SK-N-SH (cell line): ENCODE data around the gene COL2A1. TPM values are rescaled to one million over a fixed set of nuclear protein-coding genes. Genes with fewer than 3 reads are reported as not detected.

ENCODE experiments used
- CTCF ChIA-PET: fragments of 300-600, 350-600 bp; formaldehyde crosslinking; extraction: SDS; loops from one replicate; lab custom pipeline; 2021; lab: Yijun Ruan, JAX
- POLR2A ChIA-PET: fragments of 350-600 bp; sonication (Branson Sonifier 250); formaldehyde crosslinking; extraction: SDS; loops from one replicate; lab custom pipeline; 2020; ENCODE audit warnings: antibody characterized with exemption, inconsistent platforms; lab: Yijun Ruan, JAX
- DNase-seq: peaks from one replicate; pipeline ENCODE4 v3.0.0; 2012
- H2AFZ ChIP-seq: fragments of 200-600 bp; sonication (generic); 2 replicates; pipeline ENCODE4 v1.8.1; 2016; ENCODE audit warnings: antibody characterized with exemption, mild to moderate bottlenecking, low read depth
- H3F3A ChIP-seq: fragments of 200-600 bp; sonication (generic); replicated peaks from 2 replicates; pipeline ENCODE3; 2016; ENCODE audit warnings: antibody characterized with exemption, mild to moderate bottlenecking; ENCODE audit not compliant: insufficient read depth
- H3K27ac ChIP-seq, 2 experiments: fragments of 200-500 bp in 1 of 2; fragments of 200-600 bp in 1 of 2; sonication (Bioruptor generic) in 1 of 2; sonication (generic), shearing (Covaris generic) in 1 of 2; 2 replicates each; pipeline versions ENCODE4 v1.5.1 to v1.6.1; 2014 to 2016; ENCODE audit warnings: low read depth in 2 of 2, inconsistent platforms in 1 of 2, low read length in 1 of 2, mild to moderate bottlenecking in 1 of 2, mixed read lengths in 1 of 2
- H3K27me3 ChIP-seq: fragments of 200-600 bp; sonication (generic), shearing (Covaris generic); 2 replicates; pipeline ENCODE4 v1.6.1; 2016; ENCODE audit warnings: mixed run types; ENCODE audit not compliant: insufficient read depth
- H3K36me3 ChIP-seq, 2 experiments: fragments of 200-500 bp in 1 of 2; fragments of 200-600 bp in 1 of 2; sonication (Bioruptor generic) in 1 of 2; sonication (generic) in 1 of 2; replicated peaks in 1 of 2; 2 replicates each; pipeline versions ENCODE3 to v1.5.1; 2014 to 2016; ENCODE audit warnings: low read length in 1 of 2, mild to moderate bottlenecking in 1 of 2; ENCODE audit not compliant: insufficient read depth in 2 of 2, control insufficient read depth in 1 of 2
- H3K4me1 ChIP-seq, 2 experiments: fragments of 200-500 bp in 1 of 2; fragments of 200-600 bp in 1 of 2; sonication (Bioruptor generic) in 1 of 2; sonication (generic), shearing (Covaris generic) in 1 of 2; 2 replicates each; pipeline versions ENCODE4 v1.5.1 to v1.6.1; 2014 to 2016; ENCODE audit warnings: low read depth in 1 of 2, low read length in 1 of 2, mixed run types in 1 of 2; ENCODE audit not compliant: insufficient read depth in 2 of 2, control insufficient read depth in 1 of 2
- H3K4me2 ChIP-seq: fragments of 200-600 bp; sonication (generic), shearing (Covaris generic); 2 replicates; pipeline ENCODE4 v1.6.1; 2017; ENCODE audit warnings: mixed run types
- H3K4me3 ChIP-seq, 2 experiments: fragments of 200-500 bp in 1 of 2; fragments of 200-600 bp in 1 of 2; sonication (Bioruptor generic) in 1 of 2; sonication (generic), shearing (Covaris generic) in 1 of 2; 2 replicates each; pipeline versions ENCODE4 v1.5.1 to v1.8.1; 2014 to 2016; ENCODE audit warnings: low read depth in 2 of 2, inconsistent platforms in 1 of 2, low read length in 1 of 2, mild to moderate bottlenecking in 1 of 2, mixed read lengths in 1 of 2, moderate library complexity in 1 of 2
- H3K79me2 ChIP-seq: fragments of 200-600 bp; sonication (generic); 2 replicates; pipeline ENCODE4 v1.8.1; 2017; ENCODE audit warnings: mild to moderate bottlenecking; ENCODE audit not compliant: insufficient read depth
- H3K9ac ChIP-seq: fragments of 200-600 bp; sonication (generic); 2 replicates; pipeline ENCODE4 v1.6.1; 2017; ENCODE audit warnings: mixed run types
- H3K9me2 ChIP-seq: fragments of 200-600 bp; sonication (generic); 2 replicates; pipeline ENCODE4 v1.6.1; 2017; ENCODE audit warnings: mixed run types
- H3K9me3 ChIP-seq: fragments of 200-600 bp; sonication (generic); 2 replicates; pipeline ENCODE4 v1.6.1; 2017; ENCODE audit warnings: mixed run types, mild to moderate bottlenecking, moderate library complexity
- H4K20me1 ChIP-seq: fragments of 200-600 bp; sonication (generic); 2 replicates; pipeline ENCODE4 v1.6.1; 2017; ENCODE audit warnings: mild to moderate bottlenecking, mixed run types; ENCODE audit not compliant: insufficient read depth
- CTCF ChIP-seq: fragments of 200-600 bp; sonication (generic); IDR thresholded peaks from 2 replicates; pipeline ENCODE4 v1.6.1; 2017; ENCODE audit warnings: antibody characterized with exemption, mild to moderate bottlenecking, moderate library complexity
- ELF1 ChIP-seq: IDR thresholded peaks from 2 replicates; pipeline ENCODE4 v1.4.0; 2012
- EZH2phosphoT487 ChIP-seq: fragments of 200-600 bp; sonication (generic); IDR thresholded peaks from 2 replicates; pipeline ENCODE4 v1.6.1; 2017; ENCODE audit warnings: low read depth, mixed run types, mild to moderate bottlenecking, antibody characterized with exemption, moderate library complexity, borderline replicate concordance
- FOSL2 ChIP-seq: IDR thresholded peaks from 2 replicates; pipeline ENCODE4 v1.4.0; 2012; ENCODE audit warnings: low read depth, mild to moderate bottlenecking, moderate library complexity, borderline replicate concordance
- GATA2 ChIP-seq: sonication (generic); formaldehyde crosslinking; IDR thresholded peaks from 2 replicates; pipeline ENCODE4 v1.5.0; 2020; ENCODE audit warnings: mild to moderate bottlenecking, missing genetic modification reagents
- MXI1 ChIP-seq: IDR thresholded peaks from 2 replicates; pipeline ENCODE4 v1.6.1; 2012; ENCODE audit warnings: mild to moderate bottlenecking, low read depth, low read length, improper control_type of control experiment
- REST ChIP-seq: IDR thresholded peaks from 2 replicates; pipeline ENCODE4 v1.6.1; 2012; ENCODE audit warnings: mild to moderate bottlenecking, low read depth, low read length, moderate library complexity
- RFX5 ChIP-seq: IDR thresholded peaks from 2 replicates; pipeline ENCODE4 v1.6.1; 2012; ENCODE audit warnings: mild to moderate bottlenecking, improper control_type of control experiment, low read length
- RXRA ChIP-seq: IDR thresholded peaks from 2 replicates; pipeline ENCODE4 v1.4.0; 2012; ENCODE audit warnings: low read depth, mild to moderate bottlenecking, borderline replicate concordance
- YY1 ChIP-seq: IDR thresholded peaks from 2 replicates; pipeline ENCODE4 v1.4.0; 2012; ENCODE audit warnings: low read depth, mild to moderate bottlenecking
- ZBTB33 ChIP-seq: IDR thresholded peaks from 2 replicates; pipeline ENCODE4 v1.4.0; 2012; ENCODE audit warnings: low read depth, borderline replicate concordance
- WGBS: methylation state at CpG from one replicate; pipeline ENCODE4 v1.1.6; 2017; ENCODE audit warnings: low lambda C conversion rate; 5-methylcytosine and 5-hydroxymethylcytosine counted together
- polyA plus RNA-seq, 3 experiments: library from polyadenylated mRNA; depleted of rRNA; stranded (reverse); fragments of >200 nt; gene quantifications; 2 replicates each; pipeline ENCODE4 v1.2.3, GENCODE V29; 2012

The COL2A1 gene
- polyA plus RNA-seq, 1 of the 3 experiments (the other 2 are of a cell fraction) = 0.02 TPM

- TF ChIP-seq GATA2 (CRISPR knock-in tag) = no peak
Measured at GRCh38 chr12:47941475-47941780, 62.8 kb downstream of the COL2A1 start (continued).

- H4K20me1 ChIP-seq = no peaks in the 10 kb centered on the region
- no peak overlapping the region for H3K4me2 ChIP-seq
- no peak overlapping the region for H3K27ac ChIP-seq
- no peaks in the 10 kb centered on the region for H3K9me3 ChIP-seq
- H3K9me2 ChIP-seq = no peaks in the 10 kb centered on the region
- no peaks in the 10 kb centered on the region for H3F3A ChIP-seq
- H3K4me3 ChIP-seq = no peak overlapping the region
- WGBS = 72% methylated on average over 10 of the region's 10 CpGs
- no peak for DNase-seq
- no peaks in the 10 kb centered on the region for H3K79me2 ChIP-seq
- CTCF ChIA-PET = interaction anchor here (0.7 to 4.2 kb wide), 3 partner anchors 8 to 36 kb away, joined by 3 to 34 read pairs (median 3); no protein-coding TSS in a partner anchor
- POLR2A ChIA-PET = no interaction called here
- no peak overlapping the region for H3K9ac ChIP-seq
- H3K27me3 ChIP-seq = no peaks in the 10 kb centered on the region
- TF ChIP-seq RFX5 (no peak), ZBTB33 (no peak), ELF1 (no peak), FOSL2 (no peak), YY1 (no peak), REST (no peak), EZH2phosphoT487 (no peak), RXRA (no peak), CTCF (no peak), MXI1 (no peak)
- H2AFZ ChIP-seq = no peak overlapping the region
- H3K4me1 ChIP-seq = peaks cover 0 to 2% of the 10 kb centered on the region in 2 experiments; a peak in 1 of 4 replicates
- no peaks in the 10 kb centered on the region for H3K36me3 ChIP-seq
Measured at GRCh38 chr12:47940773-47941474, 63.4 kb downstream of the COL2A1 start.
